ENCODE data around the gene OR51B2.

The OR51B2 gene

DNA sequence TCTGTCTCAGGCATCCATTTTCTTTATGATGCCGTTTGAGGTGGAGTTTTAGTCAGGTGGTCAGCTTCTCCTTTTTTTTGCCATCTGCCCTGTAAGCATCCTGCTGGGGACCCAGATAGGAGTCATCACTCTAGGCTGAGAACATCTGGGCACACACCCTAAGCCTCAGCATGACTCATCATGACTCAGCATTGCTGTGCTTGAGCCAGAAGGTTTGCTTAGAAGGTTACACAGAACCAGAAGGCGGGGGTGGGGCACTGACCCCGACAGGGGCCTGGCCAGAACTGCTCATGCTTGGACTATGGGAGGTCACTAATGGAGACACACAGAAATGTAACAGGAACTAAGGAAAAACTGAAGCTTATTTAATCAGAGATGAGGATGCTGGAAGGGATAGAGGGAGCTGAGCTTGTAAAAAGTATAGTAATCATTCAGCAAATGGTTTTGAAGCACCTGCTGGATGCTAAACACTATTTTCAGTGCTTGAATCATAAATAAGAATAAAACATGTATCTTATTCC is 43.5 kb downstream of the OR51B2 start:
- DNase-seq, result no peak

- no peak for DNase-seq
Observed at GRCh38 chr11:5279471-5280090, 44.5 kb downstream of the OR51B2 start.

GRCh38 chr11:5277807-5278382 is 46.2 kb downstream of the OR51B2 start:
- no peak for DNase-seq

- no peak for DNase-seq
Observed at GRCh38 chr11:5276697-5277096, 47.4 kb downstream of the OR51B2 start.

DNA sequence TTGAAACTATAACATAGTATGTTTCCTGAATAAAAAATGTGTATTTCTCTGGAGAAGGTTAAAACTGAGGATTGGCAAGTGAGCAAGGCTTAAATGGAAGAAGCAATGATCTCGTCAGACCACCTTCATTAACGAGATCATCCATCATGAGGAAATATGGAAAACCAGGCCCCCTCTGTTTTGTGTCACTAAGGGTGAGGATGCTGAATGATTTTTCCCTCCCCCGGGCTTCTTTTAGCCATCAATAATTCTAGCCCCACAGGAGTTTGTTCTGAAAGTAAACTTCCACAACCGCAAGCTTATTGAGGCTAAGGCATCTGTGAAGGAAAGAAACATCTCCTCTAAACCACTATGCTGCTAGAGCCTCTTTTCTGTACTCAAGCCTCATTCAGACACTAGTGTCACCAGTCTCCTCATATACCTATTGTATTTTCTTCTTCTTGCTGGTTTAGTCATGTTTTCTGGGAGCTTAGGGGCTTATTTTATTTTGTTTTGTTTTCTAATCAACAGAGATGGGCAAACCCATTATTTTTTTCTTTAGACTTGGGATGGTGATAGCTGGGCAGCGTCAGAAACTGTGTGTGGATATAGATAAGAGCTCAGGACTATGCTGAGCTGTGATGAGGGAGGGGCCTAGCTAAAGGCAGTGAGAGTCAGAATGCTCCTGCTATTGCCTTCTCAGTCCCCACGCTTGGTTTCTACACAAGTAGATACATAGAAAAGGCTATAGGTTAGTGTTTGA is 48.6 kb downstream of the OR51B2 start:
- DNase-seq, result no peak

DNA sequence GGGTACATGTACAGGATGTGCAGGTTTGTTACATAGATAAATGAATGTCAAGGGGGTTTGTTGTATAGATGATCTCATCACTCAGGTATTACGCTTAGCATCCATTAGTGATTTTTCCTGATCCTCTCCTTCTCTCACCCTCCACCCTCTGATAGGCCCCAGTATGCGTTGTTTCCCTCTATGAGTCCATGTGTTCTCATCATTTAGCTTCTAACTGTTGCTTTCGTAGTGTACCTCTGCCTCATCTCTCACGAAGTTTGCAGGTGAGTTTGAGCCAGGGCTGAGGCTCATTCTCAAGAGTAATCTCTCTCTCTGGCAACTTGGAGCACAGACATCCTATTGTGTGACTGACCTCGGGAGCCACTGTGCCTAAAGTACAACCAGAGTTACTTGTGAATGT is 49.7 kb downstream of the OR51B2 start:
- no peak for DNase-seq
